ENCODE measurements around the gene FAM210B.
A peak's percentile ranks its signal among the peaks of the same experiment; 100 is the strongest.
"Not testable (repeated sequence)": the region's sequence is repeated elsewhere in the genome, so short reads cannot be mapped to it uniquely, and the experiment has no call there.

FAM210B gene

GRCh38 chr20:56358600-56359211 is at the start of gene FAM210B:
TSS of gene FAM210B (plus strand) at chr20:56358974. CDS start at chr20:56359006, 32 bp downstream.
- DNase-seq (ENCODE audit: low spot score): peak; percentile 93

- DNase-seq (ENCODE audit: low spot score): no peak
Measured at GRCh38 chr20:56316051-56316450, 42.7 kb upstream of the FAM210B start.

- no peak for DNase-seq (ENCODE audit: low spot score)
Measured at GRCh38 chr20:56316483-56316882, 42.3 kb upstream of the FAM210B start.

- DNase-seq (ENCODE audit: low spot score): no peak
Measured at GRCh38 chr20:56322681-56323080, 36.1 kb upstream of the FAM210B start.

GRCh38 chr20:56323206-56323605 is 35.6 kb upstream of the FAM210B start:
- DNase-seq (ENCODE audit: low spot score): no peak

- no peak for DNase-seq (ENCODE audit: low spot score)
Measured at GRCh38 chr20:56323656-56324055, 35.1 kb upstream of the FAM210B start.

GRCh38 chr20:56324806-56325205 is 34.0 kb upstream of the FAM210B start:
- DNase-seq (ENCODE audit: low spot score): no peak

- no peak for DNase-seq (ENCODE audit: low spot score)
Measured at GRCh38 chr20:56328861-56329260, 29.9 kb upstream of the FAM210B start.

GRCh38 chr20:56336709-56337108 is 22.1 kb upstream of the FAM210B start:
- not testable (repeated sequence) for DNase-seq (ENCODE audit: low spot score)

GRCh38 chr20:56342783-56343182 is 16.0 kb upstream of the FAM210B start:
- DNase-seq (ENCODE audit: low spot score): no peak

GRCh38 chr20:56343861-56344381 is 14.9 kb upstream of the FAM210B start:
- peak; percentile 64 for DNase-seq (ENCODE audit: low spot score)

- no peak for DNase-seq (ENCODE audit: low spot score)
Measured at GRCh38 chr20:56345911-56346310, 12.9 kb upstream of the FAM210B start.

- DNase-seq (ENCODE audit: low spot score): no peak
Measured at GRCh38 chr20:56347628-56348304, 11.0 kb upstream of the FAM210B start.

GRCh38 chr20:56348305-56348693 is 10.5 kb upstream of the FAM210B start:
- DNase-seq (ENCODE audit: low spot score): no peak

GRCh38 chr20:56348746-56349145 is 10.0 kb upstream of the FAM210B start:
- no peak for DNase-seq (ENCODE audit: low spot score)

- no peak for DNase-seq (ENCODE audit: low spot score)
Measured at GRCh38 chr20:56350842-56351241, 7.9 kb upstream of the FAM210B start.

GRCh38 chr20:56352345-56353055 is 6.3 kb upstream of the FAM210B start:
- no peak for DNase-seq (ENCODE audit: low spot score)

- no peak for DNase-seq (ENCODE audit: low spot score)
Measured at GRCh38 chr20:56353356-56353755, 5.4 kb upstream of the FAM210B start.

GRCh38 chr20:56358070-56358469 is 704 bp upstream of the FAM210B start:
- DNase-seq (ENCODE audit: low spot score): no peak

- no peak for DNase-seq (ENCODE audit: low spot score)
Measured at GRCh38 chr20:56359212-56360132, 698 bp downstream of the FAM210B start.

GRCh38 chr20:56360133-56360907 is 1.5 kb downstream of the FAM210B start:
- no peak for DNase-seq (ENCODE audit: low spot score)
